Mucosa of stomach (tissue), 1 donor: ENCODE measurements around the gene SIRPB2.

ENCODE experiments used
- H3K27me3 ChIP-seq: one replicate; pipeline ENCODE4 v1.7.0; 2013; ENCODE audit warnings: mild to moderate bottlenecking, low read length; ENCODE audit not compliant: control insufficient read depth, insufficient read depth
- H3K36me3 ChIP-seq: one replicate; pipeline ENCODE4 v1.7.0; 2013; ENCODE audit warnings: low read length; ENCODE audit not compliant: control insufficient read depth, insufficient read depth
- H3K4me1 ChIP-seq: one replicate; pipeline ENCODE4 v1.7.0; 2013; ENCODE audit warnings: mild to moderate bottlenecking, low read length; ENCODE audit not compliant: control insufficient read depth, insufficient read depth
- H3K4me3 ChIP-seq: one replicate; pipeline ENCODE4 v1.7.0; 2013; ENCODE audit warnings: low read length
- H3K9ac ChIP-seq: one replicate; pipeline ENCODE4 v1.7.0; 2013; ENCODE audit warnings: mild to moderate bottlenecking, low read length, moderate library complexity
- H3K9me3 ChIP-seq: one replicate; pipeline ENCODE4 v1.7.0; 2013; ENCODE audit warnings: mild to moderate bottlenecking, low read length, moderate library complexity; ENCODE audit not compliant: control insufficient read depth
- donor health status: Pancreatic carcinoma.

SIRPB2 gene

GRCh38 chr20:1429143-1429728 lies 62.0 kb downstream of the SIRPB2 start:
- Histone ChIP-seq H3K9ac (no peak overlapping the region), H3K27me3 (no peaks in the 10 kb centered on the region), H3K4me1 (peaks cover 7% of the 10 kb centered on the region), H3K9me3 (no peaks in the 10 kb centered on the region), H3K36me3 (no peaks in the 10 kb centered on the region), H3K4me3 (no peak overlapping the region)

DNA sequence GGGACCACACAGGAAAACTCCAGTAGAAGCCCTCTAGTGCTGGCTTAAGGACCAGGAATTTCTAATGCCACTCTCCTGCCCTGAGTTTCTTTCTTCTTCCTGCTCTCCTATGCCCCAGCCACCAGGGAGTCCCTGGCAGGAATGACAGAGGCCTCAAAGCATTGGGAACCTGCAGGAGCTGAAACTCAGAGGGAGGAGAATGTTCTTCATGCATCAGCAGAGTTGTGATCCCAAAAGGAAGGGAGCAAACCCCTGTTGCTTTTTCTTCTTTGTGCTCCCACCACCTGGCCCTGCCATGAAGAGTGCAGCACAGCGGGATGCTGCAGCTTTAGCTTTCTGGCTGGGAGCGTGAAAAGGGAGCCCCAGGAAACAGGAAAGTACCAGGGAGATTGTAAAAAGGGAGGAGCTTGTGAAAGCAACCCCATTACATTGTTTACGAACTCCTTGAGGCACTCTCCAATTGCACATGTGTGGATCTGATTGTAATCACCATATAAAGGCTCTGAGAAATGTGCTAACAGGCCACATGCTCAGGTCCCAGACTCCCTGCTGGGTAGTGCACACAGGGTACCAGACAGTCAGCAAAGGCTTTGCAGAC lies 63.7 kb downstream of the SIRPB2 start:
- Histone ChIP-seq H3K9ac (no peak overlapping the region), H3K9me3 (no peaks in the 10 kb centered on the region), H3K4me3 (no peak overlapping the region), H3K4me1 (peaks cover 17% of the 10 kb centered on the region), H3K36me3 (no peaks in the 10 kb centered on the region), H3K27me3 (no peaks in the 10 kb centered on the region)

DNA sequence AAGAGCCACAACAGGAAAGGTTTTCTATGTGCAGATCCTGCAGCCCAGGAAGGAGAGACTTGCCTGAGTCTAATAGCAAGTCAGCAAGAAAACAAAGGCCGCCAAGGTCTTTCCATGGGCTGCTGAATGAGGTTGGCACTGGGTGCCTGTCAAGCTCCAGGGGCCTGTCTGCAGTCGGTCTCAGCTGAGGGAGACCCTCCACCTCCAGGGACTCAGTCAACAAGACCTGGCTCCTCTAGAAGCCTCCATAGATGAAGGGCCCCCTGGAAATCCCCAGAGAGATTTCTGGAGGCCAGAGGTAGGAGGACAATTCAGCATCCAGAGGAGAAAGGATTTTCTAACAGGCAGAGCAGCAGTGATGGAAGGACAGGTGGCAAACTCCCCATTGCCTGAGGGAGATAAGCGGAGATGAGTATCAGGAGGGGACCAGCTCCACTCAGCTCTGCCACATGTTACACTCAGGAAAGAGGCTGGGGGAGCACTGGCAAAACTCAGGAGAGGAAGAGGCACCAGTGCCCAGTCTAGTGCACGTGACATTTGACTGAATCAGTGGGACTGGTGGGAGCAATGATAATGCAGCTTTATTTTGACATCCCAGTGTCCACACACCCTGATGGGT lies 64.9 kb downstream of the SIRPB2 start:
- H3K9ac ChIP-seq: no peak overlapping the region
- no peaks in the 10 kb centered on the region for H3K9me3 ChIP-seq
- no peak overlapping the region for H3K4me3 ChIP-seq
- H3K27me3 ChIP-seq: no peaks in the 10 kb centered on the region
- no peaks in the 10 kb centered on the region for H3K36me3 ChIP-seq
- H3K4me1 ChIP-seq: peaks cover 17% of the 10 kb centered on the region
